Coronary artery (tissue), 2 donors: ENCODE results near the gene VAMP2.

Experiments
- DNase-seq: peaks from one replicate; pipeline ENCODE4 v3.0.0-alpha.2; 2017; ENCODE audit warnings: low spot score
- H3K27ac ChIP-seq, 2 donors: fragments of 200-600 bp; sonication (generic); one replicate each; pipeline ENCODE4 v1.5.1; 2016 to 2019
- H3K4me3 ChIP-seq: fragments of 200-600 bp; sonication (generic); 2 replicates; pipeline ENCODE4 v1.5.1; 2016; ENCODE audit warnings: mild to moderate bottlenecking, moderate library complexity
- TF ChIP-seq, protein P1 (sequence below): fragments of 200-600 bp; sonication (generic); IDR thresholded peaks from one replicate; pipeline ENCODE4 v1.5.1; 2019; ENCODE audit warnings: antibody characterized with exemption

VAMP2 gene

GRCh38 chr17:8192070-8192815, 29.5 kb upstream of the VAMP2 start:
- H3K4me3 ChIP-seq, result peak overlapping the region; percentile 63
- peak overlapping the region; percentile 82 to 91 for H3K27ac ChIP-seq
- DNase-seq, result peak; percentile 93
- TF ChIP-seq, protein P1, sequence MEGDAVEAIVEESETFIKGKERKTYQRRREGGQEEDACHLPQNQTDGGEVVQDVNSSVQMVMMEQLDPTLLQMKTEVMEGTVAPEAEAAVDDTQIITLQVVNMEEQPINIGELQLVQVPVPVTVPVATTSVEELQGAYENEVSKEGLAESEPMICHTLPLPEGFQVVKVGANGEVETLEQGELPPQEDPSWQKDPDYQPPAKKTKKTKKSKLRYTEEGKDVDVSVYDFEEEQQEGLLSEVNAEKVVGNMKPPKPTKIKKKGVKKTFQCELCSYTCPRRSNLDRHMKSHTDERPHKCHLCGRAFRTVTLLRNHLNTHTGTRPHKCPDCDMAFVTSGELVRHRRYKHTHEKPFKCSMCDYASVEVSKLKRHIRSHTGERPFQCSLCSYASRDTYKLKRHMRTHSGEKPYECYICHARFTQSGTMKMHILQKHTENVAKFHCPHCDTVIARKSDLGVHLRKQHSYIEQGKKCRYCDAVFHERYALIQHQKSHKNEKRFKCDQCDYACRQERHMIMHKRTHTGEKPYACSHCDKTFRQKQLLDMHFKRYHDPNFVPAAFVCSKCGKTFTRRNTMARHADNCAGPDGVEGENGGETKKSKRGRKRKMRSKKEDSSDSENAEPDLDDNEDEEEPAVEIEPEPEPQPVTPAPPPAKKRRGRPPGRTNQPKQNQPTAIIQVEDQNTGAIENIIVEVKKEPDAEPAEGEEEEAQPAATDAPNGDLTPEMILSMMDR, result no peak

GRCh38 chr17:8190506-8190905, 27.8 kb upstream of the VAMP2 start:
- DNase-seq, result no peak
- TF ChIP-seq, protein P1, result no peak
- peak overlapping the region; percentile 45 for H3K4me3 ChIP-seq
- H3K27ac ChIP-seq, result peak overlapping the region; percentile 96 to 97

DNA sequence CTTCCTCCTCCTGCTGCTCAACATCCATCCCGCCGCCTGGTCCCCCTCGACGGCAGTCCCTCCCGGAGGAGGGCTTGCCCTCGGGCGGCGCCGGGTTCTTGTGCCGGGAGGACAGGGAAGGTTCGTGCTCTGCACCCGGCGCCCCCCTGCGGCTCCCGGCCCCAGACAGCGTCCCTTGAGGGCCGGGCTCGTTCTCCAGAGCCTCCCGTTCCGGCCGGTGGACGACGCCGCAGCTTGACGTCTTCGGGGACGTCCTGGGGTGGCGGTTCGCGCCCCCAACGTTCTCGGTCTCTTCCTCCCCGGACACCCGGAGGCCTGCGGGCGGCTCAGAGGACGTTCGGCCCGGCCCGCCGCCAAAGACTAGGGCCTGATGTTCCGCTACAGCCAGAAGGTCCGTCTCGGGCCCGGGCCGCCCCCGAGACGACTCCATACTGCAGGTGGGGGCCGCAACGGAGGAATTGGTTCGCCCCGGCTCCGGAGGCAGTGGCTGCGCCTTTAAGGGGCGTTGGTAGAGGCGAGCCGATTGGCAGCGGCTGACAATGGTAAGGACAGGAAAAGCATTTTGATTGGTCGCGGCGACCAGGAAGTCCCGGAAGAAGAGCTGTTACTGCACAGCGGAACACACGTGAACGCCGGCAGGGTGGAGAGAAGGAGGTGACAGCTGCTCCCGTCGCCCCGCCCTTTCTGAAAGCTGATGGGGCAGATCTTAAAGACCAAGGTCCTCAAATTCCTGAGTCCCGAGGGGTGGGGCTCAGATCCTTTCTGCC, 27.1 kb upstream of the VAMP2 start, which contains the start of gene BORCS6:
BORCS6 (minus strand) TSS at position 470 of the 767 bp plus-strand sequence; CDS start at position 430, 40 bp downstream.
- Histone ChIP-seq H3K27ac (peak within 1 kb of the TSS; percentile 96 to 97), H3K4me3 (peak within 1 kb of the TSS; percentile 88)
- TF ChIP-seq, protein P1, result no peak
- DNase-seq, result peak; percentile 99

GRCh38 chr17:8189041-8189710, 26.4 kb upstream of the VAMP2 start:
- no peak for DNase-seq
- TF ChIP-seq, protein P1, result no peak
- Histone ChIP-seq H3K27ac (peak overlapping the region; percentile 96 to 97), H3K4me3 (peak overlapping the region; percentile 88)

DNA sequence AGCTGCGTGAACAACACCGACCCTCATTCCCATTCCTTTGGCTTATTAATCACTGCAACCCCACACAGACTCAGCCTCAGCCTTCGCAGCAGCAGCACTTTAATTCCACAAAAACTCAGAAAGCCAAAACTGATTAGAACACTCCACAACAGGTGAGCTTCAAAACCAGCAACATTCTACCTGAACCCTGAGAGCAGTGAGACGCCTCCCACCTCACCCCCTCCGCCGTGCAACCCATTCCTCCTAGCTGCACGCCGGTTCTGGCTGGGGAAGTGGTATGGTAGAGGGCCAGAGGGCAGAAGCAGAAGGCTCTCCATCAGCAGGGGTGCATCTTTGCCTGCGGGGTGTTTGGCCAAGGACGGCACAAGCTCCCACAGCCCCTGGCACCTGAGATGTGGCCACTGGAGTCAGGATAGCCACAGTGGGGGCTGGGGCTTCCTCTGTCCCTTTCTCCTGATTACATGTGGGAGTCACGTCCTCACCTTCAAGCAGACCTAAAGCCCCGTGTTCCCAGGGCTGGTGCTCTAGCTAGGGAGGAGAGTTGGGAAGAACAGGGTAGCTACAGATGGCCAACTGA, 25.6 kb upstream of the VAMP2 start:
- Histone ChIP-seq H3K27ac (peak overlapping the region; percentile 96 to 97), H3K4me3 (peak overlapping the region; percentile 88)
- DNase-seq, result peak; percentile 81
- TF ChIP-seq, protein P1, result no peak

DNA sequence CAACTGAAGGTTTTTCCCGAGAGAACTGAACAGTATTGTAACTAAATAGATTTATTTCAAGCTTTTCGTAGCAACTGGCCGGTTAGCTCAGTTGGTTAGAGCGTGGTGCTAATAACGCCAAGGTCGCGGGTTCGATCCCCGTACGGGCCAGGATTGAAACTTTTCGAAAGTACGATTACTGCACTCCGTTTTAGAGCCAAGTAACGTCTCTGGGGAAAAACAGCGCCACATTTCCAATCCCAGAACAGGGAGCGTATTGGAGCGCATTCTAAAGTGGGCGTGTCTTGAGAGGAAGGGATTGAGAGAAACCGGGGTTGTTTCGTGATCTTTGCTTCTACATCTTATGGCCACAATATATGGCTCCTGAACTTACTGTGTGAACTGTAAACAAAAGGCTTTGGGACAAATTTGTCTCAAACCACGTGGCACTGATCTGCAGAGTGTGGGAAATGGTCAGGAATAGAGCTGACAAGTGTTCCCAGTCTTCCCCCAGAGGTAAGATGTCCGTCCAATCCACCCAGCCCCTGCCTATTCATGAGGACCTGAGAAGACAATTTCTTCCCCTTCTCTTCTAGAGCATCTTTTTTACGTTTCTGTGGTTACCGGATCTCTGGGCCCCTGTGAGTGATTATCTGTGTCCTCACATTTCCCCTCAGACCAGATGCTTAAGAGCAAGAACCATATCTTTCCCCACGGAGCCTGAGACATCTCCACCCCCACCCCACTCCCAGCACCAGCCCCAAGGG, 24.9 kb upstream of the VAMP2 start:
- Histone ChIP-seq H3K4me3 (peak overlapping the region; percentile 88), H3K27ac (peak overlapping the region; percentile 96 to 97)
- DNase-seq, result peak; percentile 95
- TF ChIP-seq, protein P1, result no peak
